HT-29 (cell line): ENCODE results near the gene HCFC1. TPM values are rescaled to one million over a fixed set of nuclear protein-coding genes. Genes with fewer than 3 reads are reported as not detected.
"Not testable (repeated sequence)": the region's sequence is repeated elsewhere in the genome, so short reads cannot be mapped to it uniquely, and the experiment has no call there.

Experiments
- DNase-seq: peaks from one replicate; pipeline ENCODE4 v3.0.0-alpha.2; 2015; ENCODE audit warnings: low spot score
- total RNA-seq: library from RNA; depleted of rRNA; stranded (reverse); fragments of >200 nt; shearing (Covaris generic); gene quantifications from 2 replicates; pipeline ENCODE4 v1.2.3, GENCODE V29; 2014

Gene HCFC1
- total RNA-seq, 1 experiment from 2014 or later: 124 TPM

- DNase-seq: no peak
Observed at GRCh38 chrX:154010330-154011087, 38.9 kb upstream of the HCFC1 start.

- DNase-seq: no peak
Observed at GRCh38 chrX:154008521-154008920, 36.9 kb upstream of the HCFC1 start.

GRCh38 chrX:154006947-154007346 is 35.3 kb upstream of the HCFC1 start:
- no peak for DNase-seq

- no peak for DNase-seq
Observed at GRCh38 chrX:154004315-154004714, 32.7 kb upstream of the HCFC1 start.

GRCh38 chrX:154002215-154002719 is 30.6 kb upstream of the HCFC1 start:
- DNase-seq: peak; percentile 17

GRCh38 chrX:154000051-154000450 is 28.4 kb upstream of the HCFC1 start:
- peak; percentile 64 for DNase-seq

GRCh38 chrX:153999359-154000037 is 27.9 kb upstream of the HCFC1 start:
- peak; percentile 32 for DNase-seq

GRCh38 chrX:153995504-153995903 is 23.9 kb upstream of the HCFC1 start:
- no peak for DNase-seq

GRCh38 chrX:153994398-153994797 is 22.8 kb upstream of the HCFC1 start:
- DNase-seq: not testable (repeated sequence)

- no peak for DNase-seq
Observed at GRCh38 chrX:153993978-153994377, 22.4 kb upstream of the HCFC1 start.

GRCh38 chrX:153993079-153993478 is 21.5 kb upstream of the HCFC1 start:
- DNase-seq: no peak

- DNase-seq: no peak
Observed at GRCh38 chrX:153992180-153992579, 20.6 kb upstream of the HCFC1 start.

GRCh38 chrX:153991013-153991580 is 19.5 kb upstream of the HCFC1 start:
- no peak for DNase-seq

GRCh38 chrX:153989973-153990655 is 18.5 kb upstream of the HCFC1 start:
- no peak for DNase-seq

GRCh38 chrX:153988493-153988892 is 16.9 kb upstream of the HCFC1 start:
- DNase-seq: no peak

GRCh38 chrX:153984351-153985178 is 12.9 kb upstream of the HCFC1 start:
- no peak for DNase-seq

GRCh38 chrX:153983321-153983801 is 11.7 kb upstream of the HCFC1 start:
- no peak for DNase-seq

- DNase-seq: no peak
Observed at GRCh38 chrX:153981771-153982533, 10.3 kb upstream of the HCFC1 start.

- no peak for DNase-seq
Observed at GRCh38 chrX:153981231-153981630, 9.6 kb upstream of the HCFC1 start.

- DNase-seq: not testable (repeated sequence)
Observed at GRCh38 chrX:153980394-153980793, 8.8 kb upstream of the HCFC1 start.
